CD14-positive monocyte (primary cell): ENCODE results near the gene KCNMA1. TPM values are rescaled to one million over a fixed set of nuclear protein-coding genes. Genes with fewer than 3 reads are reported as not detected.
A peak's percentile ranks its signal among the peaks of the same experiment; 100 is the strongest.

Experiments used
- DNase-seq, 3 donors: peaks; one replicate each; pipeline ENCODE4 v3.0.0-alpha.2; 2011 to 2022
- H2AFZ ChIP-seq: 2 replicates; pipeline ENCODE4 v1.6.0; 2012; ENCODE audit warnings: mild to moderate bottlenecking, low read depth, low read length, inconsistent platforms; ENCODE audit not compliant: insufficient read depth, poor library complexity, severe bottlenecking
- H3K27ac ChIP-seq, 2 donors: 1 replicate in 1 of 2; 2 replicates in 1 of 2; pipeline ENCODE4 v1.5.1; 2012 to 2013; ENCODE audit warnings: low read length in 2 of 2, control low read depth in 1 of 2, inconsistent platforms in 1 of 2, low read depth in 1 of 2, mild to moderate bottlenecking in 1 of 2
- H3K27me3 ChIP-seq, 2 donors: one replicate each; pipeline versions ENCODE4 v1.6.0 to v1.6.1; 2011 to 2013; ENCODE audit warnings: low read length in 2 of 2; ENCODE audit not compliant: control insufficient read depth in 2 of 2, insufficient read depth in 2 of 2
- H3K36me3 ChIP-seq, 2 donors: replicated peaks in 1 of 2; 1 replicate in 1 of 2; 2 replicates in 1 of 2; pipeline versions ENCODE4 v1.5.1 to v1.6.1; 2012 to 2013; ENCODE audit warnings: low read length in 2 of 2, control low read depth in 1 of 2, inconsistent platforms in 1 of 2, mild to moderate bottlenecking in 1 of 2; ENCODE audit not compliant: insufficient read depth in 2 of 2, control insufficient read depth in 1 of 2
- H3K4me1 ChIP-seq, 2 donors: 1 replicate in 1 of 2; 2 replicates in 1 of 2; pipeline versions ENCODE4 v1.5.1 to v1.6.1; 2012 to 2013; ENCODE audit warnings: low read length in 2 of 2, control low read depth in 1 of 2, inconsistent platforms in 1 of 2, mild to moderate bottlenecking in 1 of 2, moderate library complexity in 1 of 2; ENCODE audit not compliant: insufficient read depth in 2 of 2, control insufficient read depth in 1 of 2
- H3K4me2 ChIP-seq: replicated peaks from 2 replicates; pipeline ENCODE3; 2012; ENCODE audit warnings: low read length, moderate library complexity, mild to moderate bottlenecking; ENCODE audit not compliant: poor library complexity, severe bottlenecking; ENCODE audit errors: extremely low read depth
- H3K4me3 ChIP-seq, 3 experiments: fragments of 200-600 bp in 1 of 3; sonication (generic) in 1 of 3; replicated peaks in 1 of 3; 1 replicate in 2 of 3; 2 replicates in 1 of 3; pipeline ENCODE4 v1.5.1; 2011 to 2013; ENCODE audit warnings: low read length in 3 of 3, mild to moderate bottlenecking in 3 of 3, control low read depth in 2 of 3, low read depth in 2 of 3, inconsistent platforms in 1 of 3, moderate library complexity in 1 of 3
- H3K79me2 ChIP-seq: 2 replicates; pipeline ENCODE4 v1.6.0; 2012; ENCODE audit warnings: mild to moderate bottlenecking, control low read depth, inconsistent platforms, low read length, moderate library complexity; ENCODE audit not compliant: insufficient read depth
- H3K9ac ChIP-seq: 2 replicates; pipeline ENCODE4 v1.6.0; 2017; ENCODE audit warnings: low read length, mild to moderate bottlenecking; ENCODE audit not compliant: insufficient read depth, poor library complexity, severe bottlenecking
- H3K9me3 ChIP-seq, 2 donors: replicated peaks in 1 of 2; 1 replicate in 1 of 2; 2 replicates in 1 of 2; pipeline versions ENCODE4 v1.5.1 to v1.6.1; 2012 to 2013; ENCODE audit warnings: low read length in 2 of 2, control low read depth in 1 of 2; ENCODE audit not compliant: control insufficient read depth in 1 of 2, insufficient read depth in 1 of 2
- H4K20me1 ChIP-seq: 2 replicates; pipeline ENCODE4 v1.6.0; 2012; ENCODE audit warnings: mild to moderate bottlenecking, low read length, control low read depth, moderate library complexity; ENCODE audit not compliant: insufficient read depth
- H3K27ac Mint-ChIP-seq, 7 donors: one replicate each; pipeline ENCODE4 v1.8.0; 2020; ENCODE audit warnings: mild to moderate bottlenecking in 7 of 7, mixed read lengths in 7 of 7, moderate library complexity in 6 of 7, inconsistent platforms in 2 of 7
- H3K27me3 Mint-ChIP-seq, 3 donors: one replicate each; pipeline ENCODE4 v1.8.0; 2021 to 2022; ENCODE audit warnings: low read depth in 3 of 3, mild to moderate bottlenecking in 3 of 3, mixed read lengths in 3 of 3, moderate library complexity in 3 of 3, inconsistent platforms in 1 of 3
- H3K36me3 Mint-ChIP-seq, 2 donors: one replicate each; pipeline ENCODE4 v1.8.0; 2020; ENCODE audit warnings: mixed read lengths in 2 of 2, inconsistent platforms in 1 of 2, mild to moderate bottlenecking in 1 of 2
- H3K4me1 Mint-ChIP-seq: one replicate; pipeline ENCODE4 v1.8.0; 2020; ENCODE audit warnings: mild to moderate bottlenecking, mixed read lengths
- H3K4me3 Mint-ChIP-seq, 2 donors: one replicate each; pipeline ENCODE4 v1.8.0; 2020; ENCODE audit warnings: mild to moderate bottlenecking in 2 of 2, mixed read lengths in 2 of 2, moderate library complexity in 1 of 2
- H3K9me3 Mint-ChIP-seq, 7 donors: one replicate each; pipeline ENCODE4 v1.8.0; 2020 to 2022; ENCODE audit warnings: mixed read lengths in 7 of 7, mild to moderate bottlenecking in 6 of 7, moderate library complexity in 6 of 7, inconsistent platforms in 2 of 7
- CTCF ChIP-seq: fragments of 200-600 bp; IDR thresholded peaks from one replicate; pipeline ENCODE4 v1.8.0; 2022; ENCODE audit warnings: antibody characterized with exemption, mild to moderate bottlenecking
- WGBS: methylation state at CpG from one replicate; pipeline ENCODE4 v1.1.5; 2013; ENCODE audit warnings: missing lambda C conversion rate; ENCODE audit not compliant: insufficient coverage; 5-methylcytosine and 5-hydroxymethylcytosine counted together
- intact Hi-C, 2 donors: fragments of 100-400 bp; cut with micrococcal nuclease; formaldehyde crosslinking; loops; one replicate each; pipeline versions ENCODE4 v1.15.0 to v1.15.1; 2023
- polyA plus RNA-seq, 3 donors: library from polyadenylated mRNA; depleted of rRNA in 1 of 3; unstranded in 2 of 3; stranded (reverse) in 1 of 3; fragments of 300-500 nt in 2 of 3; fragments of >200 nt in 1 of 3; fragmentation: Illumina TruSeq in 2 of 3; gene quantifications; 1 replicate in 2 of 3; 2 replicates in 1 of 3; pipeline ENCODE4 v1.2.3, GENCODE V29; 2012 to 2021

KCNMA1 gene
- polyA plus RNA-seq, 3 donors, result 0.11 to 1.0 TPM; not detected in 1

- Histone ChIP-seq H4K20me1 (no peaks in the 10 kb centered on the region), H3K4me2 (no peak overlapping the region), H3K9me3 (no peaks in the 10 kb centered on the region), H2AFZ (no peak overlapping the region), H3K27me3 (no peaks in the 10 kb centered on the region), H3K36me3 (no peaks in the 10 kb centered on the region), H3K27ac (no peak overlapping the region), H3K9ac (no peak overlapping the region), H3K79me2 (no peaks in the 10 kb centered on the region), H3K4me1 (no peaks in the 10 kb centered on the region), H3K4me3 (no peak overlapping the region)
- Mint-ChIP-seq H3K4me1 (no peaks in the 10 kb centered on the region), H3K27me3 (peaks cover 2 to 10% (median 2%) of the 10 kb centered on the region in 3 donors), H3K27ac (peak overlapping the region in 1 of 7 donors; percentile 11), H3K4me3 (no peak overlapping the region), H3K36me3 (no peaks in the 10 kb centered on the region), H3K9me3 (peaks cover 0 to 1% (median 0%) of the 10 kb centered on the region in 7 donors)
- no peak for TF ChIP-seq CTCF
- 88% methylated on average over 4 of the region's 4 CpGs for WGBS
- intact Hi-C loops, result no loop called here
- no peak for DNase-seq
Measured at GRCh38 chr10:77463499-77463898, 174.1 kb downstream of the KCNMA1 start.

DNA sequence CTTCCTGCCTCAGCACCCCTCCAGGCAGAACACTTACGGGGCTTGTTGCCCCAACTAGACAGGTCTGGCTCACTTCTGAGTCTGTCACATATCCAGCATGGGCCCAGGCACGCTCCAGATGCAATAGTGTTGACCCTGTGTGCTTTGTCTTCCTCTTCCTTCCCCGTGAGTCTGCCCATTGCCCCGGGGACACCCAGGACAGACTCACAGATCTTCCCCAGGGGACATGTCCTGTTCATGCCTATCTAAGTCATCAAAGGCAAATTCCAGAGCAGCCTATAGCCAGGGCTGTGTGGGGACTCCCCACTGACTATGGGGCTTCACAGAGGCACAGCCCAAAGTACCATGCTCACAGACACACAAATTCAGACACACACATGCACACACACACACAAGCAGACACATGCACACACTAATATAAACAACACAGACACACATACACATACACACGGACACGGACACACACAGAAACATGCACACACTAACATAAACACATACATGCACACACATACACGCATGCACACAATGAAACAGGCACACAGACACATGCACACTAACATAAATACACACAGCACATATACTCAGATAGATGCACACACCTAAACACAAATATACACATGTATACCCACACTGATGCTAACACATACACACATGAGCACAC, 175.8 kb downstream of the KCNMA1 start:
- H3K27me3 ChIP-seq, result no peaks in the 10 kb centered on the region
- no peak for TF ChIP-seq CTCF
- Mint-ChIP-seq H3K27ac (no peak overlapping the region), H3K9me3 (peaks cover 0 to 1% (median 0%) of the 10 kb centered on the region in 7 donors), H3K36me3 (no peaks in the 10 kb centered on the region), H3K27me3 (peaks cover 2 to 10% (median 2%) of the 10 kb centered on the region in 3 donors), H3K4me3 (no peak overlapping the region), H3K4me1 (no peaks in the 10 kb centered on the region)
- no peaks in the 10 kb centered on the region for H3K79me2 ChIP-seq
- no peaks in the 10 kb centered on the region for H3K4me1 ChIP-seq
- H3K36me3 ChIP-seq, result no peaks in the 10 kb centered on the region
- no peaks in the 10 kb centered on the region for H3K9me3 ChIP-seq
- no peak overlapping the region for H3K27ac ChIP-seq
- no peak overlapping the region for H2AFZ ChIP-seq
- WGBS, result 89% methylated on average over 7 of the region's 7 CpGs
- H3K4me2 ChIP-seq, result no peak overlapping the region
- DNase-seq, result no peak
- intact Hi-C loops, result no loop called here
- no peak overlapping the region for H3K9ac ChIP-seq
- H3K4me3 ChIP-seq, result no peak overlapping the region
- no peaks in the 10 kb centered on the region for H4K20me1 ChIP-seq
